ENCODE measurements around the gene DGCR2. TPM values are rescaled to one million over a fixed set of nuclear protein-coding genes. Genes with fewer than 3 reads are reported as not detected.
"Not testable (repeated sequence)": the region's sequence is repeated elsewhere in the genome, so short reads cannot be mapped to it uniquely, and the experiment has no call there.

Gene DGCR2
- total RNA-seq, 1 experiment from 2014 or later, result 62.2 TPM

DNA sequence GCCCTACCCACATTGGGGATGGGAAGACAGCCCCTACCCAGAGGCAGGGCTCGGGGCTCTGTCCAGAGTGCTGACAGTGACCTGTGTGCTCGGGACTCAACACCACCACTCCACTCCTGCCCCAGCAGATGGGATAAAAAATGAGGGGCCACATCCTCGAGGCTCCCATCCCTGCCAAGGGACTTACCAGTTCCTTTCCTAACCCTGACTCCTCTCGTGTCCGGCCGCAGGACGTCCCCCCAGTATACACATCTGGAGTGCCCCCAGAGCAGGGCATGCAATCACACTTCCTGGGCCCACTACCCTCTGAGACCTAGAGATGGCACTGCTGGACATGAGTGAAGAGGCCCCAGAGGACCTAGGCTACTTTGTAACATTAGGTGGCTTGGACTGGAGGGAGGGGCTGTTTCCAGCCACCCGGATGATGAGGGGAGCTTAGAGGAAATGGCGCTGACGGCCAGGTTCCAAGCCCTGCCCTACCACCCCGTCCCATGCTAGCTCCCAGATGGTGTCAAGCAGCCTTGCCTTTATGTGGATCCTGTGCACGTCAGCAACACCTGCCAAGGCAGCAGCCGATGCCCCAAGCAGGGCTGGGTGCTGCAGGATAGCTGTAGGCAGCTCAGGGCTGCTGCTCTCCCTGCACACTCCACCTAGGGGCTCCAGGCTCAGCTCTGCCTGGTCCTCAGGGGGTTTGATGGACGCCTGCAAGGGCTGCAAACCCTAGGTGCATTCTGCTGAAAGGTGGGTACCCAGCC lies 86.6 kb downstream of the DGCR2 start:
- H3K4me3 ChIP-seq, result no peak overlapping the region
- H3K4me1 ChIP-seq (replicated peaks), result no peaks in the 10 kb centered on the region
- no peaks in the 10 kb centered on the region for H3K9me3 ChIP-seq (replicated peaks)
- peak; percentile 20 to 39 for DNase-seq (ENCODE audit: low read depth in 1 of 2, low spot score in 2 of 2)
- H3K36me3 ChIP-seq, result peaks cover 17% of the 10 kb centered on the region
- H3K27ac ChIP-seq, result no peak overlapping the region
- no peaks in the 10 kb centered on the region for H3K27me3 ChIP-seq (replicated peaks)

DNA sequence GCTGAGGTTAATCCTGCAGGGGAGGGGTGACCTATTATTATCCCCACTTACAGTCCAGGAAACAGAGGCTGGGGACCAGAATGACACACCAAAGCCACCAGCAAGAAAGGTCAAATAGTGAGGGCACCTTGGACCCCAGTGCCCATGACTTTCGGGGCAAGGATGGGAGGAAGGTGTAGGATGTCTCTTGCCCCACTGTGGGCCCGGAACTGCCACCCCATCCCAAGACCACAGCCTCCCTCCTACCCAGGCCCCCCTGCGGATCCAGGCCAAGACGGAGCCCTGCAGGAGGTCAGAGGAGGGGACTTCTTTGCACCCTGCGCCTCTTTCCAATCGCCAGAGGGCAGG lies 87.1 kb downstream of the DGCR2 start:
- H3K9me3 ChIP-seq (replicated peaks); H3K4me1 ChIP-seq (replicated peaks); H3K27me3 ChIP-seq (replicated peaks); H3K27ac ChIP-seq; DNase-seq (ENCODE audit: low read depth in 1 of 2, low spot score in 2 of 2); H3K4me3 ChIP-seq: not testable (repeated sequence)
- peaks cover 11% of the 10 kb centered on the region for H3K36me3 ChIP-seq

DNA sequence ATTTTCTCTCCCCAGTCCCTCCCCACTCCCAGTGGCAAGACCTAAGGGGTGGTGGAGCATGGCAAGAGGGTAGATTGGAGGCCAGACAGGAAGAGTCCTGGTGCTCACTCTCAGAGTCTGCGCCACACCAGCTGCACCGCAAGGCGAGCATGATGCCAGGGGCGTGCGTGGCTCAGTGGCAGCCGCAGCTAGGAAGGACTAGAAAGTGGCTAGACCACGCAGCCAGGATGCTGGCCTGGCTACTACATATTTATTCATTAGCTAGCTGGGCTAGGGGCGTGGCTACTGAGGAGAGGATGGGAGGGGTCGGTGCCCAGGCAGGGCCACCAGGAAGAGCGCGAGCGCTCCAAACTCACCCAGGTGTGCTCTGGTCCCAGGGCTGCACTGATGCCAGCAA lies 87.5 kb downstream of the DGCR2 start:
- peaks cover 11% of the 10 kb centered on the region for H3K36me3 ChIP-seq
- not testable (repeated sequence) for H3K27me3 ChIP-seq (replicated peaks); H3K4me1 ChIP-seq (replicated peaks); H3K27ac ChIP-seq; H3K4me3 ChIP-seq; H3K9me3 ChIP-seq (replicated peaks)
- peak in 1 of 2 experiments; percentile 36 for DNase-seq (ENCODE audit: low read depth in 1 of 2, low spot score in 2 of 2)

DNA sequence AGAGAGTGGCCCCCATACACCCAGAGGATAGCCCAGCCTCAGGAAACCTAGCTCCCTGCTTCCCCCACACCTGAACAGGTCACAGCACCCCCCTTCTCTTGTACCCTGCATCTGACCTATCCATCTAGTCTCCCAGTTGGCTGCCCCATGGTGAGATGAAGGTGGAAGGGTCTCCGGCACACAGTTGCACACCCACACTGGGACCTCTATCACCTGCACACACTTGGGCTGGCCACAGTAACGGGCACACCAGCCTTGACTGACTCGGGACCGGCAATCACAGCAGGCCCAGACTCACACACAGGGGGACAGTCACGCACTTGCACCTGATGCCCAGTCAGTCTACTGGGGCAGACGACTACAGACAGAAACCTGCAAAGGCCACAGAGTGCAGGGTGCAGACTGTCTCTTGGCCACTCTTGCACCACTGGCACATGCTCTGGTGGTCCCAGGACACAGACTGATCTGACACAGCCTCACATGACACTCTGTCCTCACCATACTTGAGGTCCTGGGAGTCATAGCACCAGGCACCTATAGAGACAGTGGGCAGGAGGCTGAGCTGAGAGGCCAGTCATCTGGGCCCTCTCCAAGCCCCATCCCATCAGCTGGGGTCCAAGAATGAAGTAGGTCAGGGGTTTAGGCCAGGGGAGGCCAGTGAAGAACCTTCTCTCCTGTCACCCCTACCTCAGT lies 88.0 kb downstream of the DGCR2 start:
- H3K27ac ChIP-seq; H3K9me3 ChIP-seq (replicated peaks); H3K36me3 ChIP-seq; H3K4me3 ChIP-seq; H3K4me1 ChIP-seq (replicated peaks); H3K27me3 ChIP-seq (replicated peaks): not testable (repeated sequence)
- DNase-seq (ENCODE audit: low read depth in 1 of 2, low spot score in 2 of 2), result peak in 1 of 2 experiments; percentile 40

DNA sequence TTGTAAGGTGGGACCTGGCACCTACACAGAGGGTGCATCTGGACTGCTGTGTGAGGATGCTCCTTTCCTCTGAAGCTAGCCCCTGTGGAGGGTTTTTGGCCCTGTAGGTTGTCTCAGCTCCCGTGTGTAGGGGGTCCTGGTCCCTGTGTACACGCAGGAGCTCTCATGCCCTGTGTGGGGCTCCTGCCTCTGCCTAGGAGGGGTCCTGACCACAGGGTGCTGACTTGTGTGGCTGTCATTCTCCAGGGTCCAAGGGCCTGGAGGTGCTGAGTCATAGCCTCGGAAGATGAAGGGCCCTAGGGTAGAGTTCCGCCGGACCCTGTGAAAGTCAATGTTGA lies 88.7 kb downstream of the DGCR2 start:
- H3K36me3 ChIP-seq, result not testable (repeated sequence)

DNA sequence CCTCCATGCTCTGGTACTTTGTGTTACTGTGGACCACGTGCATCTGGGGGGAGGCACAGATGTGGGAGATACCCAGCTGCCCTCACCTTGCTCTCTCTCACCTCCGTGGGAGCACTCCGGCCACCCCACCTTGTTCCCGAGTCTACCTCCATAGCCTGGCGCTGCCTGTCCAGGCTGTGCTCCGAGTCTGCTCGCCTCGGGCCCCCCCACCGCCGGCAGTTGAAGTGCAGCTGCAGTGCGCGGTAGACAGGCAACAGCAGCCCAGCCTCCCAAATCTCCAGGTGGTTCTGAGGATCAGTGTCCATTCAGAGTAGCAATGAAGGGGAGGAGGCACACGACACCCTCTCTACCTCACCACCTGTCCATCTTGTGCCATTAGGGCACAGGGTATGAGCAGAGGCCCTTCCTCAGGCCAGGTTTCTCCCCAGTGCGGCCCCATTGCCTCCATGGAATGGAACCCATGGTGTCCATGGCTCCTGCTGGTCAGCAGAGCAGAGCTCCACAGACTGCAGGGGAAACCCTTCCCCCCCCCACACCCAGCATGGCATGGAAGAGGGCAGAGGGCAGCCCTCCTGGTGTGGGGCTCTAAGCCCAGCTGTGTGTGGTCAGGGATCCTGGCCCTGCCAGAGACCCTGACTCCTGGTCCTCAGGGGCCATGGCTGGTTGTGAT lies 89.2 kb downstream of the DGCR2 start:
- H3K27ac ChIP-seq; H3K4me3 ChIP-seq; H3K4me1 ChIP-seq (replicated peaks); H3K27me3 ChIP-seq (replicated peaks); DNase-seq (ENCODE audit: low read depth in 1 of 2, low spot score in 2 of 2); H3K36me3 ChIP-seq; H3K9me3 ChIP-seq (replicated peaks): not testable (repeated sequence)

More for the DNA sequence above, 88.7 kb downstream of the DGCR2 start:
- H3K27ac ChIP-seq; H3K4me1 ChIP-seq (replicated peaks); H3K27me3 ChIP-seq (replicated peaks); H3K9me3 ChIP-seq (replicated peaks); H3K4me3 ChIP-seq: not testable (repeated sequence)
- peak in 1 of 2 experiments; percentile 25 for DNase-seq (ENCODE audit: low read depth in 1 of 2, low spot score in 2 of 2)

DNA sequence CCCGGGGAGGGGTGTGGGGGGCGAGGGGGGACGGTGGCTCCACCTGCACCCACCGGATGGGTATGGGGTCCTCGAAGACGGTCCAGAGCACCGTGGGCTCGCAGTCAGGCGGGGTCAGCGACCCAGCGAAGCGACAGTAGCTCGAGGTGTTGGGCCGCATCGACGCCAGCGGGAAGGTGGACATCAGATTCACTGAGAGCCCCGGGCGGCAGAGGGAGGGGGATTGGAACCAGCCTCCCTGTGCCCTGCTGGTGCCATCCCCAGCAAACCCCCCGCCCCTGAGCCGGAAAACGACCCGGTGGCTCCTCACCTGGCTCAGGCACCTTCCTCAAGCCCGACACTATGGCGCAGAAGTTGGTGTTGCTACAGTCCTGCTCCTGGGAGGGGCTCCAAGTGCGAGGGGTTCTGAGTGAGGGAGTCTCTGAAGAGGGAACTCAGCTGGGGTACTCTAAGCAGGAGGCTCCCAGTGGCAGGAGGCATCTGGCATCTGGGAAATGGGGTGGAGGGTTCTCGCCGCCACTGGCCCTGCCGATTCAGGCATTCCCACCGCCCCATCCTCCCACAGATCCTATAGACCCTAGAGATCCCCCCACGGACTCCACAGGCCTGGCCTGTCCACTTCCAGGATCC lies 89.9 kb downstream of the DGCR2 start:
- not testable (repeated sequence) for H3K27me3 ChIP-seq (replicated peaks); H3K9me3 ChIP-seq (replicated peaks); H3K27ac ChIP-seq; DNase-seq (ENCODE audit: low read depth in 1 of 2, low spot score in 2 of 2); H3K4me1 ChIP-seq (replicated peaks); H3K36me3 ChIP-seq; H3K4me3 ChIP-seq

DNA sequence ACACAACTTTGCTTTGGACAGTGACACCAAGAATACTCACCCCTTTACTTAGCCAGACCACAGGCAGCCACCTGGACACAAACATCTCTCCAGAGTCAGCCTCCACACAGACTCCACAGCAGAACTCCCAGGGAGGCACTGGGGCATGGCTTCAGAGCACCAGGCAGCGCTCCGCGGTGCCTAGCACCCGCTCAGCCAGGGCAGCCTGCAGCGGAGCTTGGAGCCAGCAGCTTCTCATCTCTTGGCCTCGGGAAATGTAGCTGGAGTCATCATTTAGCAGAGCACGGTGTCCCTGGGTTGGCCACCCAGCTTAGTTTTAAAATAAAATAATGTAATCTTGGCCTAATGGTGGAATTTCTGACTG lies 91.3 kb downstream of the DGCR2 start:
- not testable (repeated sequence) for H3K27me3 ChIP-seq (replicated peaks); DNase-seq (ENCODE audit: low read depth in 1 of 2, low spot score in 2 of 2); H3K9me3 ChIP-seq (replicated peaks); H3K27ac ChIP-seq; H3K4me3 ChIP-seq; H3K36me3 ChIP-seq; H3K4me1 ChIP-seq (replicated peaks)

DNA sequence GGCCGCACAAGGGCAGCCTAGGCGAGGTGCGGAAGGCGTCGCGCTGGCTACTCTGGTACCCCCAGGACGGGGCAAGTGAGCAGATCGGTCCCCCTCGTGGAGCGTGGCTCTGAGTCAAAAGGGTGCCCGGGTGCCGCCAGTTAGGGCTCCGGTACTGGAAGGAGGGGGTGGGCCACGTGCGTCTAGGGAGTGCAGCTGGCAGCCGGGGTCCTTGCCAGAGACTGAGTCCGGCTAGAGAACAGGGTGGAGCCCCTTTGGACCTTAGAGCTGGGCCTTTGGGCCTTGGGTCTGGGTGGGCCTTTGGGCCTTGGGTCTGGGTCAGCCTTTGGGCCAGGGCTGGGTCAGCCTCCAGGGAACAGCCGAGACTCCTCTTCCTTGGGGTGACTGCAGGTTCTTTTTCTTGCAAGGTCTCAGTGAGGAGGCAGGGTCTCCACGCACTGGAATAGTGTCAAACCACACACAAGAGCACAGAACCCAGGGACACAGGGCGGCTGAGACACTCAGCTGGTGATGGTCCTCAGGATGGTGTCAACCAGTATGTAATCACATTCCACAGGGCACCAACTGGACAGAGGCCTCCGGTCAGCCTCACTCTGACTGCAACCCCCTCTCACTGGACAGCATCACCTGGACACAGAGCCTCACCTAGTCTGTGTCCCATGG lies 91.9 kb downstream of the DGCR2 start:
- not testable (repeated sequence) for H3K4me1 ChIP-seq (replicated peaks); H3K27ac ChIP-seq; H3K36me3 ChIP-seq; H3K27me3 ChIP-seq (replicated peaks); H3K9me3 ChIP-seq (replicated peaks); DNase-seq (ENCODE audit: low read depth in 1 of 2, low spot score in 2 of 2); H3K4me3 ChIP-seq

DNA sequence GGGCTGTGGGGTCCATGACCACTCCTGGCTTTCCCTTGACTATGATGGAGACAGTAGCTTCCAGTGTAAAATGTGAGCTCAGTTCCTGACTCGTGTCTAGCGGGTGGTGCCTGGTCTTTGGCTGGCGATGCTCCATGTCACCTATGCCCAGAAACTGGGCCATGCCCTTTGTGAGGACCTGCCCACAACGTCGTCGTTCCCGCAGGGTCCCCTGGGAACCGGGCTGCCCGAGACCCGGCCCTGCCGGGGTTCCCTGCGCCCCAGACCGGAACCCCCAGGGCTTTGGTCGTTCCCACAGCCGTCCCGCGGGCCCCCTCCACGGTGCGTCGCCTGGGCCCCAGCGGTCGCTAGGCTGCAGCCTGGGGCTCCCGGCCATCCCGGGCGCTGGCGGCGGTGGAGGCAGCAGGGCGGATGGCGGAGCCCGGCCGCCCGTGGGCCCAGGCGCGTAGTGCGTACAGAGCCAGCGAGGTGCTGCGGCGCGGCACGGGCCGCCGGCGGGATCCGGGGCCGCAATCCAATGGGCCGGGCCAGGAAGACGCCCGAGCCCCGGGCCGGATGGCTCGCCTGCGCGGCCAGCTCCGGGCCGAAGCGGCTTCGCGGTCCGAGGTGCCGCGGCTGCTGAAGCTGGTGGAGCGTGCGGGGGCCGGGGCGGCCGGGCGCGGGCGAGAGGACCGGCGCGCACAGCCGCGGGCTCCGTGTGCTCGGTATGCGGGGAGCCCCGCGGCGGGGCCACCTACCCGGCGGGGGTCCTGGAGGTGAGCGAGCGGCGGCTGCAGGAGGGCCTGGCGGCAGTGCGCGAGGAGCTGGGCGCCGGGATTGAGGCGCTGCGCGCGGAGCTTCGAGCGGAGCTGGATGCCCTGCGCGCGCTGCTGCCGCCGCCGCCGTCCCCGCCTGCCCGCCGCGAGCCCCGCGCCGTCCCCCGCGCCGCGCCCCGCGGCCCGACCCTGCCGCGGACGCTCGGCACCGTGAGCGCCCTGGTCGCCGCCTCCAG lies 92.8 kb downstream of the DGCR2 start:
- not testable (repeated sequence) for H3K27me3 ChIP-seq (replicated peaks); H3K36me3 ChIP-seq; DNase-seq (ENCODE audit: low read depth in 1 of 2, low spot score in 2 of 2); H3K4me3 ChIP-seq; H3K9me3 ChIP-seq (replicated peaks); H3K27ac ChIP-seq; H3K4me1 ChIP-seq (replicated peaks)

DNA sequence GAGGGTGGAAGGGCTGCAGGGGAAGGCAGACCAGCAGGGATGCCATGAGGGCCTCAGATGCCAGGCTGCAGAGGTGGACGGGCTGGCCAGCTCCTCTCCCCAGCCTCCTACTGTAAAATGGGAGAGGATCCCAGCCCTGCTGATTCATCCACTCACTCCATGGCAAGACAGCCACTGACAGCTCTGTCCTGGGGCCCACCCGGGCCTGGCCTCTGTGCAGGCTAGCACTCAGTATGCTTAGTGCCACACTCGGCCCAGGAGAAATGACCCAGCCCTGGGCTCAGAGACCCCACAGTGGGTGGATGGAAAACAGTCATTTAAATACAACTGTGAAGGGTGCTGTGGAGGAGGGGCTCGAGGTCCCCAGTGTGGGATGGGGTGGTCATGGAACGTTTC lies 94.2 kb downstream of the DGCR2 start:
- H3K9me3 ChIP-seq (replicated peaks); H3K27me3 ChIP-seq (replicated peaks); H3K36me3 ChIP-seq; H3K27ac ChIP-seq; H3K4me1 ChIP-seq (replicated peaks); DNase-seq (ENCODE audit: low read depth in 1 of 2, low spot score in 2 of 2); H3K4me3 ChIP-seq: not testable (repeated sequence)

DNA sequence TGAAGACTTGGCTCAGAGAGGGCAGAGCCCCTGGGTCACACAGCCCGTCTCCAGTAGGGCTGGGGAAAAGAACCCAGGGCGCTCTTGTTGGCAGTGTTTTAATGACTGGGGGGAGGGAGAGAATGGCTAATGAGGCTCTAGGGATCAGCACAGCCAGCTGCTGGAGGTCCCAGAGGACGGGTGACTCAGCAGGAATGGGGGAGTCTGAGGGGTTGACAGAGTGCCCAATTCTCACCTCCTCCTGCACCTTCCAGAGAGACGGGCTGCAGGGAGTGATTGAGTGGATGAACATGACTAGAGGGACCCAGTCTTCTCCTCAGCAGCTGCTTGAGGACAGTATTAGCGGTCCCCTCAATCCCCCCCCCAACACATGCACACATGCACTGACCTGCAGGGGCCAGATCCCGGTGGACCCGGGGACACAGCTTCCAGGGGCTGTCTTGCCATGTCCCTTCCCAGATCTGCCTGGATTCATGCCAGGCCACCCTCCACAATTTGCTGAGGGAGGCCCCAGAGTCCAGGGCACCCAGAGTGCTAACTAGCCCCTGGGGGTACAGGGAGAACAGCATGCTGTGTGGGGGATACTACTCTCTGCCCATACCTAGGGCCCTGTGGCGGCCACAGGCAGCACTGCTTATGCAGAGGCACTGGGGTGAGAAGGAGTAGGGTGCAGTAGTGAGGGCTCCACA lies 94.7 kb downstream of the DGCR2 start:
- H3K27me3 ChIP-seq (replicated peaks); H3K4me3 ChIP-seq; H3K36me3 ChIP-seq; H3K4me1 ChIP-seq (replicated peaks); H3K27ac ChIP-seq; DNase-seq (ENCODE audit: low read depth in 1 of 2, low spot score in 2 of 2); H3K9me3 ChIP-seq (replicated peaks): not testable (repeated sequence)

Data from SJSA1 (cell line).